GM12878 (cell line): Measurements from ENCODE around the gene GABRB1. TPM values are rescaled to one million over a fixed set of nuclear protein-coding genes. Genes with fewer than 3 reads are reported as not detected.

Source experiments
- ATAC-seq: fragments of 200-7000 bp; cut with Tn5 transposase; 3 replicates; pipeline ENCODE4 v1.9.1; 2020; ENCODE audit warnings: mild to moderate bottlenecking, moderate library complexity
- BruUV-seq: library from RNA; stranded (reverse); fragments of 400-500 nt; replicated peaks from 2 replicates; lab custom pipeline; 2021; lab: Mats Ljungman, UMichigan
- CTCF ChIA-PET: fragments of 300-600 bp; sonication (Branson Sonifier 250); formaldehyde crosslinking; extraction: SDS; loops from one replicate; lab custom pipeline; 2021; ENCODE audit warnings: inconsistent platforms; lab: Yijun Ruan, JAX
- POLR2A ChIA-PET: fragments of 350-600 bp; formaldehyde crosslinking; extraction: SDS; loops from one replicate; lab custom pipeline; 2021; ENCODE audit warnings: inconsistent platforms; lab: Charles Lee
- RAD21 ChIA-PET: fragments of 300-600 bp; sonication (Branson Sonifier 250); formaldehyde crosslinking; loops from one replicate; lab custom pipeline; 2023; ENCODE audit warnings: antibody characterized with exemption; ENCODE audit not compliant: unreplicated experiment; lab: Charles Lee
- SMC1A ChIA-PET: fragments of 300-600 bp; sonication (Branson Sonifier 250); formaldehyde crosslinking; loops from one replicate; lab custom pipeline; 2023; ENCODE audit not compliant: unreplicated experiment, uncharacterized antibody; lab: Charles Lee
- DNase-seq: peaks from one replicate; pipeline ENCODE4 v3.0.0-alpha.2; 2011; ENCODE audit warnings: low read depth, low spot score
- FAIRE-seq: peaks from 3 replicates; lab custom pipeline; 2011; peaks lifted over from hg19 to GRCh38; lab: Jason Lieb, UNC
- H2AFZ ChIP-seq: 2 replicates; pipeline ENCODE4 v1.6.0; 2011; ENCODE audit warnings: low read depth, low read length, control low read depth; ENCODE audit not compliant: control insufficient read depth
- H3K27ac ChIP-seq: 2 replicates; pipeline ENCODE4 v1.5.1; 2011; ENCODE audit warnings: control low read depth; ENCODE audit not compliant: control insufficient read depth, insufficient read depth
- H3K27me3 ChIP-seq, 2 experiments: replicated peaks in 1 of 2; 2 replicates each; pipeline versions ENCODE4 v1.6.0 to v1.6.1; 2011; ENCODE audit warnings: low read length in 1 of 2; ENCODE audit not compliant: control insufficient read depth in 2 of 2, insufficient read depth in 2 of 2
- H3K36me3 ChIP-seq, 2 experiments: 2 replicates each; pipeline ENCODE4 v1.5.1; 2011; ENCODE audit warnings: low read length in 1 of 2; ENCODE audit not compliant: control insufficient read depth in 2 of 2, insufficient read depth in 2 of 2
- H3K4me1 ChIP-seq: 2 replicates; pipeline ENCODE4 v1.6.1; 2011; ENCODE audit warnings: mild to moderate bottlenecking, low read length, moderate library complexity, mixed read lengths; ENCODE audit not compliant: control insufficient read depth, insufficient read depth
- H3K4me2 ChIP-seq: 2 replicates; pipeline ENCODE4 v1.6.0; 2011; ENCODE audit warnings: control low read depth; ENCODE audit not compliant: control insufficient read depth, insufficient read depth
- H3K4me3 ChIP-seq: fragments of 200-600 bp; sonication (generic); 2 replicates; pipeline ENCODE4 v1.5.1; 2016
- H3K79me2 ChIP-seq: 2 replicates; pipeline ENCODE4 v1.6.0; 2011; ENCODE audit warnings: low read length; ENCODE audit not compliant: control insufficient read depth, insufficient read depth
- H3K9ac ChIP-seq: 2 replicates; pipeline ENCODE4 v1.8.0; 2011; ENCODE audit warnings: low read length, control low read depth, mixed read lengths; ENCODE audit not compliant: control insufficient read depth, insufficient read depth
- H3K9me3 ChIP-seq: replicated peaks from 3 replicates; pipeline ENCODE4 v1.5.1; 2011; ENCODE audit warnings: mild to moderate bottlenecking, low read length; ENCODE audit not compliant: control insufficient read depth, insufficient read depth
- H4K20me1 ChIP-seq: 2 replicates; pipeline ENCODE4 v1.6.0; 2011; ENCODE audit not compliant: control insufficient read depth, insufficient read depth
- EGR1 ChIP-seq, 2 experiments: IDR thresholded peaks; 1 replicate in 1 of 2; 2 replicates in 1 of 2; pipeline ENCODE4 v1.6.1; 2011 to 2012; ENCODE audit warnings: low read depth in 2 of 2, low read length in 2 of 2, borderline replicate concordance in 1 of 2, mild to moderate bottlenecking in 1 of 2, moderate library complexity in 1 of 2
- JUND ChIP-seq: IDR thresholded peaks from 2 replicates; pipeline ENCODE4 v1.6.1; 2012; ENCODE audit warnings: low read depth, mild to moderate bottlenecking, low read length, improper control_type of control experiment, moderate library complexity
- LARP7 ChIP-seq: fragments of 450-650 bp; IDR thresholded peaks from 2 replicates; pipeline ENCODE4 v1.6.1; 2017; ENCODE audit warnings: mild to moderate bottlenecking
- SMAD5 ChIP-seq: IDR thresholded peaks from 2 replicates; pipeline ENCODE4 v1.6.1; 2016; ENCODE audit warnings: antibody characterized with exemption, low read depth
- SREBF1 ChIP-seq: IDR thresholded peaks from 2 replicates; pipeline ENCODE4 v1.6.1; 2012; ENCODE audit warnings: mild to moderate bottlenecking, low read length
- SRF ChIP-seq, 2 experiments: IDR thresholded peaks; 2 replicates each; pipeline ENCODE4 v1.6.1; 2011; ENCODE audit warnings: low read depth in 2 of 2, low read length in 2 of 2, mild to moderate bottlenecking in 1 of 2, moderate library complexity in 1 of 2
- TBL1XR1 ChIP-seq: IDR thresholded peaks from 2 replicates; pipeline ENCODE4 v1.6.1; 2012; ENCODE audit warnings: low read depth, low read length, improper control_type of control experiment
- TCF12 ChIP-seq: IDR thresholded peaks from 2 replicates; pipeline ENCODE4 v1.6.1; 2011; ENCODE audit warnings: low read depth, mild to moderate bottlenecking, low read length
- TCF7 ChIP-seq: IDR thresholded peaks from 2 replicates; pipeline ENCODE4 v1.6.1; 2014; ENCODE audit warnings: antibody characterized with exemption, borderline replicate concordance
- YBX1 ChIP-seq: fragments of 450-650 bp; IDR thresholded peaks from 2 replicates; pipeline ENCODE4 v1.6.1; 2016; ENCODE audit warnings: antibody characterized with exemption
- WGBS: methylation state at CpG from one replicate; pipeline ENCODE4 v1.1.6; 2016; ENCODE audit warnings: low lambda C conversion rate; ENCODE audit not compliant: insufficient replicate concordance, insufficient coverage; ENCODE audit errors: missing lambda C conversion rate; 5-methylcytosine and 5-hydroxymethylcytosine counted together
- in situ Hi-C: fragments of 300-500 bp; cut with MboI; formaldehyde crosslinking; loops from 9 replicates; pipeline ENCODE4 v1.14.3; 2018; ENCODE audit warnings: mixed read lengths
- intact Hi-C: fragments of 100-400 bp; cut with micrococcal nuclease; formaldehyde crosslinking; loops from one replicate; pipeline ENCODE4 v1.14.2; 2022; ENCODE audit not compliant: unreplicated experiment
- polyA plus RNA-seq, 11 experiments: library from polyadenylated mRNA; depleted of rRNA in 4 of 11; unstranded in 6 of 11; stranded (reverse) in 5 of 11; fragments of >200 nt; fragmentation: Nextera tagmentation in 4 of 11; fragmentation: Illumina TruSeq in 1 of 11; extraction: Ambion mirVana in 4 of 11; extraction: Trizol in 1 of 11; gene quantifications; 1 replicate in 1 of 11; 2 replicates in 10 of 11; pipeline versions ENCODE4 v1.2.1 to v1.2.3, GENCODE V29; 2011 to 2016; ENCODE audit warnings: inconsistent platforms in 2 of 11, missing spikeins in 2 of 11, low read depth in 1 of 11
- total RNA-seq, 4 experiments: library from RNA; depleted of rRNA in 3 of 4; stranded (reverse); fragments of >200 nt in 3 of 4; fragmentation: Illumina TruSeq in 1 of 4; extraction: Trizol in 1 of 4; gene quantifications; 2 replicates each; pipeline versions ENCODE4 v1.2.1 to v1.2.3, GENCODE V29; 2013 to 2021

GABRB1 gene
- total and polyA plus RNA-seq, 10 of the 15 experiments (the other 5 are each of a cell fraction or from before 2014, with no cell fraction given): 0.13 to 0.92 TPM; not detected in 8

GRCh38 chr4:47145630-47146029 lies 114.3 kb downstream of the GABRB1 start (continued):
- no peak for TF ChIP-seq SREBF1
- TF ChIP-seq, all 136 proteins: peak for 18

GRCh38 chr4:47154816-47155370 lies 123.5 kb downstream of the GABRB1 start:
- Histone ChIP-seq H3K9me3 (no peaks in the 10 kb centered on the region), H3K4me2 (no peak overlapping the region), H3K36me3 (no peaks in the 10 kb centered on the region), H2AFZ (no peak overlapping the region), H3K4me1 (no peaks in the 10 kb centered on the region), H3K27me3 (no peaks in the 10 kb centered on the region), H3K9ac (no peak overlapping the region), H3K4me3 (no peak overlapping the region), H3K79me2 (no peaks in the 10 kb centered on the region), H4K20me1 (no peaks in the 10 kb centered on the region), H3K27ac (no peak overlapping the region)
- no peak for DNase-seq
- ChIA-PET POLR2A (no interaction called here), SMC1A (interaction anchor here (1.0 to 1.6 kb wide), 3 partner anchors 33 to 43 kb away, joined by 3 read pairs; no protein-coding TSS in a partner anchor), RAD21 (no interaction called here), CTCF (interaction anchor here (1.1 kb wide), 1 partner anchor 9 kb away, joined by 5 read pairs; no protein-coding TSS in a partner anchor)
- no peak for ATAC-seq
- intact Hi-C loops (no loop called here), in situ Hi-C loops (no loop called here)
- no peak for TF ChIP-seq TCF12
- no peak for TF ChIP-seq TBL1XR1
- no peak for TF ChIP-seq JUND
- TF ChIP-seq SRF (IDR thresholded peaks at IDR 0.05; ENCODE audit: low read depth in 2 of 2, low read length in 2 of 2): no peak
- TF ChIP-seq SMAD5: no peak
- no peak for TF ChIP-seq TCF7
- no peak for TF ChIP-seq LARP7
- no peak for TF ChIP-seq EGR1 (IDR thresholded peaks at IDR 0.05; ENCODE audit: borderline replicate concordance in 1 of 2, low read depth in 2 of 2, low read length in 2 of 2)
- no peak for TF ChIP-seq YBX1
- FAIRE-seq: no peak
- 22% methylated on average over 6 of the region's 6 CpGs for WGBS
- BruUV-seq: no TSS peak
